DOHH2 (cell line): ENCODE data around the gene BSND.

Experiments
- EZH2phosphoT487 ChIP-seq: fragments of 200-600 bp; sonication (generic); IDR thresholded peaks from 2 replicates; pipeline ENCODE4 v1.6.1; 2017; ENCODE audit warnings: borderline replicate concordance, mild to moderate bottlenecking, antibody characterized with exemption, low read length, moderate library complexity, mixed read lengths
- TF ChIP-seq, protein P1 (sequence below): fragments of 200-600 bp; sonication (generic); IDR thresholded peaks from one replicate; pipeline ENCODE4 v1.5.1; 2014; ENCODE audit warnings: antibody characterized with exemption, mild to moderate bottlenecking, low read depth, low read length; ENCODE audit not compliant: poor library complexity, severe bottlenecking

GRCh38 chr1:55051621-55052020, 52.9 kb downstream of the BSND start:
- TF ChIP-seq, protein P1, sequence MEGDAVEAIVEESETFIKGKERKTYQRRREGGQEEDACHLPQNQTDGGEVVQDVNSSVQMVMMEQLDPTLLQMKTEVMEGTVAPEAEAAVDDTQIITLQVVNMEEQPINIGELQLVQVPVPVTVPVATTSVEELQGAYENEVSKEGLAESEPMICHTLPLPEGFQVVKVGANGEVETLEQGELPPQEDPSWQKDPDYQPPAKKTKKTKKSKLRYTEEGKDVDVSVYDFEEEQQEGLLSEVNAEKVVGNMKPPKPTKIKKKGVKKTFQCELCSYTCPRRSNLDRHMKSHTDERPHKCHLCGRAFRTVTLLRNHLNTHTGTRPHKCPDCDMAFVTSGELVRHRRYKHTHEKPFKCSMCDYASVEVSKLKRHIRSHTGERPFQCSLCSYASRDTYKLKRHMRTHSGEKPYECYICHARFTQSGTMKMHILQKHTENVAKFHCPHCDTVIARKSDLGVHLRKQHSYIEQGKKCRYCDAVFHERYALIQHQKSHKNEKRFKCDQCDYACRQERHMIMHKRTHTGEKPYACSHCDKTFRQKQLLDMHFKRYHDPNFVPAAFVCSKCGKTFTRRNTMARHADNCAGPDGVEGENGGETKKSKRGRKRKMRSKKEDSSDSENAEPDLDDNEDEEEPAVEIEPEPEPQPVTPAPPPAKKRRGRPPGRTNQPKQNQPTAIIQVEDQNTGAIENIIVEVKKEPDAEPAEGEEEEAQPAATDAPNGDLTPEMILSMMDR, result no peak
- TF ChIP-seq EZH2phosphoT487, result no peak
